Endodermal cell (in vitro differentiated cells): ENCODE data around the gene PPP2R2B. TPM values are rescaled to one million over a fixed set of nuclear protein-coding genes. Genes with fewer than 3 reads are reported as not detected.

Source experiments
- DNase-seq: peaks from one replicate; pipeline ENCODE4 v3.0.0-alpha.2; 2017
- H3K27ac ChIP-seq: 2 replicates; pipeline ENCODE4 v1.5.1; 2013; ENCODE audit warnings: mild to moderate bottlenecking, low read depth, low read length, moderate library complexity
- H3K27me3 ChIP-seq: 2 replicates; pipeline ENCODE4 v1.6.1; 2013; ENCODE audit warnings: mild to moderate bottlenecking, low read length, moderate library complexity; ENCODE audit not compliant: insufficient read depth, control insufficient read depth, poor library complexity, severe bottlenecking
- H3K36me3 ChIP-seq: 2 replicates; pipeline ENCODE4 v1.7.0; 2013; ENCODE audit warnings: mild to moderate bottlenecking, low read length, moderate library complexity; ENCODE audit not compliant: control insufficient read depth, insufficient read depth
- H3K4me1 ChIP-seq: one replicate; pipeline ENCODE4 v1.7.0; 2013; ENCODE audit warnings: low read length; ENCODE audit not compliant: control insufficient read depth, insufficient read depth
- H3K4me3 ChIP-seq: 2 replicates; pipeline ENCODE4 v1.5.1; 2013; ENCODE audit warnings: mild to moderate bottlenecking, low read length, moderate library complexity
- H3K9ac ChIP-seq: 2 replicates; pipeline ENCODE4 v1.6.1; 2013; ENCODE audit warnings: mild to moderate bottlenecking, low read length, moderate library complexity; ENCODE audit not compliant: poor library complexity, severe bottlenecking; ENCODE audit errors: extremely low read depth
- H3K9me3 ChIP-seq: 2 replicates; pipeline ENCODE4 v1.6.1; 2013; ENCODE audit warnings: mild to moderate bottlenecking, low read length, moderate library complexity; ENCODE audit not compliant: control insufficient read depth
- H3K27ac Mint-ChIP-seq: 2 replicates; pipeline ENCODE4 v1.8.0; 2020; ENCODE audit warnings: mixed read lengths
- H3K27me3 Mint-ChIP-seq: 2 replicates; pipeline ENCODE4 v1.8.0; 2021; ENCODE audit warnings: mild to moderate bottlenecking, mixed read lengths; ENCODE audit not compliant: insufficient read depth
- H3K36me3 Mint-ChIP-seq: 2 replicates; pipeline ENCODE4 v1.8.0; 2020; ENCODE audit warnings: low read depth, mixed read lengths
- H3K4me1 Mint-ChIP-seq: 2 replicates; pipeline ENCODE4 v1.8.0; 2020; ENCODE audit warnings: mixed read lengths
- H3K4me3 Mint-ChIP-seq: 2 replicates; pipeline ENCODE4 v1.8.0; 2020; ENCODE audit warnings: mild to moderate bottlenecking, moderate library complexity, mixed read lengths
- H3K9me3 Mint-ChIP-seq: 2 replicates; pipeline ENCODE4 v1.8.0; 2020; ENCODE audit warnings: mild to moderate bottlenecking, mixed read lengths
- WGBS, 2 experiments: methylation state at CpG; one replicate each; pipeline versions ENCODE4 v1.1.5 to v1.1.7; 2013; ENCODE audit warnings: missing lambda C conversion rate in 2 of 2, mixed read lengths in 1 of 2; ENCODE audit not compliant: insufficient coverage in 1 of 2, insufficient read length in 1 of 2; 5-methylcytosine and 5-hydroxymethylcytosine counted together
- total RNA-seq, 2 donors: library from RNA; stranded (reverse); fragmentation: NEBNext Ultra II Directional in 1 of 2; extraction: Animal tissue kit (Norgen Biotek cat#: 25700) in 1 of 2; gene quantifications; 2 replicates in 1 of 2; 3 replicates in 1 of 2; pipeline ENCODE4 v1.2.1, GENCODE V29; 2021
- TF ChIP-seq, protein P1 (sequence below): fragments of 200-600 bp; sonication (generic); conservative IDR thresholded peaks from 2 replicates; pipeline ENCODE4 v1.5.0; 2021; ENCODE audit warnings: antibody characterized with exemption, mild to moderate bottlenecking

PPP2R2B gene
- total RNA-seq, 2 donors from 2014 or later: 3.3 to 8.0 TPM

DNA sequence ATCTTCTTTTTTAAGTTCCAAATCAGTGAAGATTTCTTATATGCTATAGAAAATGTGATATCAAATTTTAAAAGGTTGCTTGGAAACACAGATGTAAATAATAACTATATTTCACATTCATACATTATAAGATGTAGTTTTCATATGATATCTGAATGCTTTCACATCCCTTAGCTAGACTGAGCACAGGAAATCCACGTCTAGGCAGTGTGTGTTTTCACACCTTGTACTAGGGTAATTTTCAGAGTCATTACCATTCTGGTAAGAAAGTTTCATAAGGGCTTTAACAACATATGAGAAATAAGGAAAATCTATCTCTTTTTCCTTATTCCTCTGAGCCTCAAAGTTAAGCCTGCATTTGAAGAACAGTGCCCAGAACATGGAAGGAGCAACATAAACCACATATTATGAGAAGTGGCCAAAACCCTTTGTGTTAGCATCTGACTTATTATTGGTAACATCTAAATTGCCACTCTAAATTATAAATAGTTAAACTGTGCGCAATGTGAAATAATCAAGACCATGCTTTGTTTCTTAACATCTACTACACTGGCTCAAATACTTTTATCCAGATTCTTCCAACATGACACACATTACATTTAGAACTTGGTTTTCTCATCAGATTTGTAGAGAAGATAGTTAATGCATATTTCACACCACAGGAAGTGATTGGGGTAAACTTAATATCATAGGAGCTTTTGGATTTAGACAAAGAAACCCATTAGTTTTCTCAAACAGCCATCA lies 113.3 kb downstream of the PPP2R2B start:
- no peaks in the 10 kb centered on the region for H3K27me3 ChIP-seq
- Mint-ChIP-seq H3K4me1 (peaks cover 12% of the 10 kb centered on the region), H3K36me3 (no peaks in the 10 kb centered on the region), H3K27me3 (no peaks in the 10 kb centered on the region), H3K27ac (no peak overlapping the region), H3K9me3 (peaks cover 4% of the 10 kb centered on the region), H3K4me3 (no peak overlapping the region)
- DNase-seq: no peak
- TF ChIP-seq, protein P1, sequence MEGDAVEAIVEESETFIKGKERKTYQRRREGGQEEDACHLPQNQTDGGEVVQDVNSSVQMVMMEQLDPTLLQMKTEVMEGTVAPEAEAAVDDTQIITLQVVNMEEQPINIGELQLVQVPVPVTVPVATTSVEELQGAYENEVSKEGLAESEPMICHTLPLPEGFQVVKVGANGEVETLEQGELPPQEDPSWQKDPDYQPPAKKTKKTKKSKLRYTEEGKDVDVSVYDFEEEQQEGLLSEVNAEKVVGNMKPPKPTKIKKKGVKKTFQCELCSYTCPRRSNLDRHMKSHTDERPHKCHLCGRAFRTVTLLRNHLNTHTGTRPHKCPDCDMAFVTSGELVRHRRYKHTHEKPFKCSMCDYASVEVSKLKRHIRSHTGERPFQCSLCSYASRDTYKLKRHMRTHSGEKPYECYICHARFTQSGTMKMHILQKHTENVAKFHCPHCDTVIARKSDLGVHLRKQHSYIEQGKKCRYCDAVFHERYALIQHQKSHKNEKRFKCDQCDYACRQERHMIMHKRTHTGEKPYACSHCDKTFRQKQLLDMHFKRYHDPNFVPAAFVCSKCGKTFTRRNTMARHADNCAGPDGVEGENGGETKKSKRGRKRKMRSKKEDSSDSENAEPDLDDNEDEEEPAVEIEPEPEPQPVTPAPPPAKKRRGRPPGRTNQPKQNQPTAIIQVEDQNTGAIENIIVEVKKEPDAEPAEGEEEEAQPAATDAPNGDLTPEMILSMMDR: no peak
- no peak overlapping the region for H3K27ac ChIP-seq
- H3K4me1 ChIP-seq: no peaks in the 10 kb centered on the region
- no peak overlapping the region for H3K9ac ChIP-seq
- no peaks in the 10 kb centered on the region for H3K9me3 ChIP-seq
- H3K4me3 ChIP-seq: no peak overlapping the region
- whole genome bisulfite sequencing, 2 experiments: 91 to 100% methylated on average over 2 of the region's 2 CpGs
- no peaks in the 10 kb centered on the region for H3K36me3 ChIP-seq

DNA sequence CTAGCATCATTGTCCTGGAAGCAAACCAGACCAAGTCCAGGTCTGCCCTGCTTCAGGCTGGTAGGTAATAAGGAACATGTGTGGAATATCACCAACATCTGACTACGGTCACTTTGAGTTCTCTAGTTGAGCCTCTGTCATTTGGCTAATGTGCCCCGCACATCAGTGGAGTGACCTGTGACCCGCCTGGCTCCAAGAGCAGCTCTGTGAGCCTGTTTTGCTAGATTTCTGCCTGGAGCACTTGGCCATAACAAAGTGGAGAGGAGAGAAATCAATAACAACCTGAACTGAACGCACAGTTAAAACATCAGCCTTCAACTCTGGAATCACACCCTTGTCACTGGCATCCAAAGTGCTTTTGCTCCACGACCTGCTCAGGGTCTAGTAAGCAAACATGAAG lies 115.7 kb downstream of the PPP2R2B start:
- TF ChIP-seq, protein P1: no peak
- no peak overlapping the region for H3K27ac ChIP-seq
- H3K27ac Mint-ChIP-seq: no peak overlapping the region
- no peaks in the 10 kb centered on the region for H3K4me1 ChIP-seq
- no peak for DNase-seq
- no peak overlapping the region for H3K4me3 ChIP-seq
- no peaks in the 10 kb centered on the region for H3K27me3 Mint-ChIP-seq
- no peaks in the 10 kb centered on the region for H3K36me3 ChIP-seq
- no peaks in the 10 kb centered on the region for H3K36me3 Mint-ChIP-seq
- H3K9ac ChIP-seq: no peak overlapping the region
- peaks cover 4% of the 10 kb centered on the region for H3K9me3 Mint-ChIP-seq
- H3K27me3 ChIP-seq: no peaks in the 10 kb centered on the region
- 87 to 93% methylated on average over 4 to 5 of the region's 5 CpGs for WGBS, 2 experiments
- H3K4me3 Mint-ChIP-seq: no peak overlapping the region
- no peaks in the 10 kb centered on the region for H3K9me3 ChIP-seq
- H3K4me1 Mint-ChIP-seq: peaks cover 4% of the 10 kb centered on the region

DNA sequence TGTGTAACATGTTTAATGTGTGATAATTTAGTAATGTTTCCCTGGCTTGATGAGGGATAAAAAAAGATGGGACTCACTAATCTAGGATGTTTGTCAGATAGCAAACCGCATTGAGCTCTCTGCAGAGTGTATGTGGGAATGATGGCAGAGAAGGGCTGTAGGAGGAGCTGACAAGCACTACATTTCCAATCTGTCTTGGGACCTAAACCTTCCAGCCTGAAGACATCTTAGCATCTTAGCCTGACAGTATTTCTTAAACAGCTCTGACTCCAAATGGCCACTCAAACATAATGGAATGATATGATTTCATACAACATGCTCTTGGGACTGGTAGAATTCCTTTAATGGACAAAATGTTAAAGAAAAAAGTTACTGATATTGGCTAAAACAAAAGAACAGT lies 116.7 kb downstream of the PPP2R2B start:
- H3K4me1 ChIP-seq: peaks cover 2% of the 10 kb centered on the region
- no peak overlapping the region for H3K27ac ChIP-seq
- Mint-ChIP-seq H3K36me3 (no peaks in the 10 kb centered on the region), H3K27ac (no peak overlapping the region), H3K9me3 (peaks cover 4% of the 10 kb centered on the region), H3K4me3 (no peak overlapping the region), H3K27me3 (no peaks in the 10 kb centered on the region), H3K4me1 (peaks cover 2% of the 10 kb centered on the region)
- H3K27me3 ChIP-seq: no peaks in the 10 kb centered on the region
- WGBS, 2 experiments: 60 to 85% methylated on average over 1 of the region's 1 CpG
- TF ChIP-seq, protein P1: no peak
- no peak overlapping the region for H3K9ac ChIP-seq
- no peak overlapping the region for H3K4me3 ChIP-seq
- H3K9me3 ChIP-seq: no peaks in the 10 kb centered on the region
- DNase-seq: no peak
- H3K36me3 ChIP-seq: no peaks in the 10 kb centered on the region
